Measurements from ENCODE around the gene HMGXB3. TPM values are rescaled to one million over a fixed set of nuclear protein-coding genes. Genes with fewer than 3 reads are reported as not detected.
"Not testable (repeated sequence)": the region's sequence is repeated elsewhere in the genome, so short reads cannot be mapped to it uniquely, and the experiment has no call there.

HMGXB3 gene
- polyA plus RNA-seq, 1 donor from 2014 or later: 15.4 TPM

DNA sequence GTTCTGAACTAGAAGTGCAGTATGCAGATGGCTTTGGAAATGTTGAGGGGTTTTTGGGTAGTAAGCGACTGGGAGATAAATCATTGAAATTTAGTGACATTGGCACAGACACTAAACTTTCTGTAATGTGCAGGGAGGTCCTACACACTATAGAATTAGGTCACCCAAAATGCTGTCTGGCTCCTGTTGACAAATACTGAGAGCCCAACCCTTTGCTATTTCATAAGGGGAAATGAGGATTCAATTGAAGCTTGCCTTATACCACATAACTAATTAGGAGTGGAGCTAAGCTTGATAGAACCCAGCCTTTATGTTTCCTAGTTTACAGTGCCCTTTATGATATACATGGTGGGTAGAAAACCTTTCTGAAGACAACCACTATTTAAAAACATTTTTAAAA is 22.6 kb downstream of the HMGXB3 start:
- no peak overlapping the region for H3K27ac Mint-ChIP-seq
- peaks cover 4% of the 10 kb centered on the region for H3K36me3 Mint-ChIP-seq
- H3K27me3 Mint-ChIP-seq: no peaks in the 10 kb centered on the region
- H3K4me1 Mint-ChIP-seq: peaks cover 0 to 2% (median 2%) of the 10 kb centered on the region in 3 donors
- no peak overlapping the region for H3K4me3 Mint-ChIP-seq
- no peaks in the 10 kb centered on the region for H3K9me3 Mint-ChIP-seq

GRCh38 chr5:150024346-150024984 is 23.9 kb downstream of the HMGXB3 start:
- H3K27me3 Mint-ChIP-seq: no peaks in the 10 kb centered on the region
- H3K36me3 Mint-ChIP-seq: peaks cover 4% of the 10 kb centered on the region
- peaks cover 0 to 2% (median 2%) of the 10 kb centered on the region in 3 donors for H3K4me1 Mint-ChIP-seq
- H3K9me3 Mint-ChIP-seq: no peaks in the 10 kb centered on the region
- H3K27ac Mint-ChIP-seq: no peak overlapping the region
- no peak overlapping the region for H3K4me3 Mint-ChIP-seq

- H3K9me3 Mint-ChIP-seq: no peaks in the 10 kb centered on the region
- no peaks in the 10 kb centered on the region for H3K27me3 Mint-ChIP-seq
- peaks cover 3% of the 10 kb centered on the region for H3K36me3 Mint-ChIP-seq
- no peak overlapping the region for H3K4me3 Mint-ChIP-seq
- no peak overlapping the region for H3K27ac Mint-ChIP-seq
- H3K4me1 Mint-ChIP-seq: peaks cover 0 to 2% (median 0%) of the 10 kb centered on the region in 3 donors
Measured at GRCh38 chr5:150026682-150027172, 26.2 kb downstream of the HMGXB3 start.

- not testable (repeated sequence) for H3K27ac Mint-ChIP-seq, H3K9me3 Mint-ChIP-seq, H3K4me1 Mint-ChIP-seq, H3K27me3 Mint-ChIP-seq, H3K4me3 Mint-ChIP-seq, H3K36me3 Mint-ChIP-seq
Measured at GRCh38 chr5:150028047-150028446, 27.5 kb downstream of the HMGXB3 start.

GRCh38 chr5:150033334-150033733 is 32.8 kb downstream of the HMGXB3 start:
- H3K36me3 Mint-ChIP-seq: peaks cover 12% of the 10 kb centered on the region
- H3K27ac Mint-ChIP-seq: no peak overlapping the region
- no peaks in the 10 kb centered on the region for H3K9me3 Mint-ChIP-seq
- no peaks in the 10 kb centered on the region for H3K27me3 Mint-ChIP-seq
- peaks cover 0 to 7% (median 5%) of the 10 kb centered on the region in 3 donors for H3K4me1 Mint-ChIP-seq
- peak overlapping the region in 1 of 4 donors; percentile 57 for H3K4me3 Mint-ChIP-seq

- H3K27me3 Mint-ChIP-seq: no peaks in the 10 kb centered on the region
- H3K36me3 Mint-ChIP-seq: peaks cover 10% of the 10 kb centered on the region
- no peaks in the 10 kb centered on the region for H3K9me3 Mint-ChIP-seq
- H3K4me1 Mint-ChIP-seq: peaks cover 0 to 7% (median 6%) of the 10 kb centered on the region in 3 donors
- H3K27ac Mint-ChIP-seq: no peak overlapping the region
- no peak overlapping the region for H3K4me3 Mint-ChIP-seq
Measured at GRCh38 chr5:150034662-150035061, 34.1 kb downstream of the HMGXB3 start.

DNA sequence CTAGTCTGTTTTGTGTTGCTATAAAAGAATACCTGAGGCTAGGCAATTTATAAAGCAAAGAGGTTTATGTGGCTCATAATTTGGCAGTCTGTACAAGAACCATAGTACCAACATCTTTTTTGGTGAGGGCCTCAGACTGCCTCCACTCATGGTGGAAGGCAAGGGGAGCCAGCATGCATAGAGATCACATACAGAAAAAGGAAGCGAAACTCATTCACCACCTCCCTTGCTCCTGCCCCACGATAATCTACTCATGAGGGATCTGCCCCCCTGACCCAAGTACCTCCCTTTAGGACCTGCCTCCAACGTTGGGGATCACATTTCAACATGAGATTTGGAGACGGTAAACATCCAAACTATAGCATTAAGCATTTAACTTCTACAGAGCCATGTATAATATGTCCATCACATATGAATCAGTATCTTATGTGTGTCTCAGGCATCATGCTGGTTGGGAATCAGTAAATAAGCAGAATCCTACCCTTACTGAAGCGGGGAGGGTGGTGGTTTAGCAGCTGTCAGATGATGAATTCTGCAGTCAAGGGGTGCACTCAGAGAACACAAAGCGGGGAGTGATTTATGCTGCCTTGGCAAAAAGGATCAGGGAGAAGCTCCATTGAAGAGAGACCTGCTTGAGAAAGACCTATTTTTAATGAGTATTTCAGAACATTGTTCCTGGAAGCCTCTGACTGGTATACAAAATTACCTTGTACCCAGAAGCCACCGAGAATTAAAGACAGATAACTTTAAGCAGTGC is 34.8 kb downstream of the HMGXB3 start:
- peak overlapping the region in 1 of 3 donors; percentile 29 for H3K27ac Mint-ChIP-seq
- H3K9me3 Mint-ChIP-seq: no peaks in the 10 kb centered on the region
- peaks cover 11% of the 10 kb centered on the region for H3K36me3 Mint-ChIP-seq
- H3K4me3 Mint-ChIP-seq: no peak overlapping the region
- peaks cover 0 to 7% (median 6%) of the 10 kb centered on the region in 3 donors for H3K4me1 Mint-ChIP-seq
- H3K27me3 Mint-ChIP-seq: no peaks in the 10 kb centered on the region

- Mint-ChIP-seq H3K9me3 (no peaks in the 10 kb centered on the region), H3K27ac (no peak overlapping the region), H3K36me3 (peaks cover 11% of the 10 kb centered on the region), H3K27me3 (no peaks in the 10 kb centered on the region), H3K4me1 (peaks cover 0 to 7% (median 6%) of the 10 kb centered on the region in 3 donors), H3K4me3 (no peak overlapping the region)
Measured at GRCh38 chr5:150036513-150036912, 36.0 kb downstream of the HMGXB3 start.

DNA sequence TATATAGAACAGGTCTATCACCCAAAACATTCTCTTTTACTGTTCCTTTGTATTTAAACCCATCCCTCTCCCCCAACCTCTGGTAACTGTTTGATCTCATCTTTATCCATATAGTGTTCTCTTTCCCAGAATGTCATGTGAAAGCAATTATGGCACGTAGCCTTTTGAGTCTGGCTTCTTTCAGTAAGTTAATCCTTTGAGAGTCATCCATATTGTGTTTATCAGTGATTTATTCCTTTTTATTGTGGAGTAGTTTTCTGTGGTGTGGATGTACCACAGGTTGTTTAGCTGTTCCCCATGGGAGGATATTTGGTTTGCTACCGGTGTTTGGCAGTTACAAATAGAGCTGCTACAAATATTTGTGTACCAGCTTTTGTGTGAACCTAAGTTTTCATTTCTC is 38.0 kb downstream of the HMGXB3 start:
- Mint-ChIP-seq H3K9me3 (no peaks in the 10 kb centered on the region), H3K36me3 (peaks cover 19% of the 10 kb centered on the region), H3K27ac (peak overlapping the region in 1 of 3 donors; percentile 37), H3K4me3 (no peak overlapping the region), H3K4me1 (peaks cover 0 to 9% (median 8%) of the 10 kb centered on the region in 3 donors), H3K27me3 (no peaks in the 10 kb centered on the region)

GRCh38 chr5:150042459-150042858 is 41.9 kb downstream of the HMGXB3 start:
- no peaks in the 10 kb centered on the region for H3K9me3 Mint-ChIP-seq
- H3K4me1 Mint-ChIP-seq: peaks cover 0 to 5% (median 4%) of the 10 kb centered on the region in 3 donors
- no peak overlapping the region for H3K27ac Mint-ChIP-seq
- no peak overlapping the region for H3K4me3 Mint-ChIP-seq
- H3K27me3 Mint-ChIP-seq: no peaks in the 10 kb centered on the region
- peaks cover 12% of the 10 kb centered on the region for H3K36me3 Mint-ChIP-seq

GRCh38 chr5:150043657-150044328 is 43.3 kb downstream of the HMGXB3 start:
- H3K9me3 Mint-ChIP-seq: no peaks in the 10 kb centered on the region
- H3K4me1 Mint-ChIP-seq: peaks cover 0 to 5% (median 4%) of the 10 kb centered on the region in 3 donors
- H3K4me3 Mint-ChIP-seq: no peak overlapping the region
- no peaks in the 10 kb centered on the region for H3K27me3 Mint-ChIP-seq
- peak overlapping the region in 1 of 3 donors; percentile 83 for H3K27ac Mint-ChIP-seq
- peaks cover 12% of the 10 kb centered on the region for H3K36me3 Mint-ChIP-seq

GRCh38 chr5:150044329-150044681 is 43.8 kb downstream of the HMGXB3 start:
- Mint-ChIP-seq H3K27me3 (no peaks in the 10 kb centered on the region), H3K4me1 (peaks cover 0 to 5% (median 4%) of the 10 kb centered on the region in 3 donors)

DNA sequence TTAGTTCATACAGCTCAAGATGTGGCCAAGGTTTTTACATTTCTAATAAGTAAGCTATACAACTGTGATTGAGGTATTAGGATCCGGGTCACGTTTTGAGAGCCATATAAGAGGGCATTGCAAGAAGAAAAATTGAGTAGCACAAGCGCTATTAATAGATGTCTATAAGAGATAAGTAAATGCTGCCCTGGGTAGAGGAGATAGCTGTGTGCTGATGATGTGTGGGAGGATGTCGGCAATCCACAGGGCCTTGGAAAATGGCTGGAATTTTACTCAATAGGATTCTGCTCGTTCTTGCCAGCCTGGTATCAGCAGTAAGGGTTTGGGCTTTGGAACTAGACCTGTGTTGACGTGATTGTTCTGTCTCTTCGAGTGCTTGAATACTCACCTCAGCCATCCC is 44.2 kb downstream of the HMGXB3 start:
- Mint-ChIP-seq H3K9me3 (no peaks in the 10 kb centered on the region), H3K4me1 (peaks cover 0 to 5% (median 2%) of the 10 kb centered on the region in 3 donors), H3K27ac (peak overlapping the region in 1 of 3 donors; percentile 59), H3K27me3 (no peaks in the 10 kb centered on the region), H3K4me3 (no peak overlapping the region), H3K36me3 (peaks cover 14% of the 10 kb centered on the region)

More at GRCh38 chr5:150044329-150044681, 43.8 kb downstream of the HMGXB3 start:
- Mint-ChIP-seq H3K4me3 (no peak overlapping the region), H3K36me3 (peaks cover 14% of the 10 kb centered on the region), H3K27ac (no peak overlapping the region), H3K9me3 (no peaks in the 10 kb centered on the region)

GRCh38 chr5:150045549-150045948 is 45.0 kb downstream of the HMGXB3 start:
- peaks cover 0 to 5% (median 2%) of the 10 kb centered on the region in 3 donors for H3K4me1 Mint-ChIP-seq
- H3K27me3 Mint-ChIP-seq: no peaks in the 10 kb centered on the region
- no peak overlapping the region for H3K4me3 Mint-ChIP-seq
- peaks cover 14% of the 10 kb centered on the region for H3K36me3 Mint-ChIP-seq
- no peak overlapping the region for H3K27ac Mint-ChIP-seq
- H3K9me3 Mint-ChIP-seq: no peaks in the 10 kb centered on the region

- H3K36me3 Mint-ChIP-seq: peaks cover 14% of the 10 kb centered on the region
Measured at GRCh38 chr5:150046031-150046430, 45.5 kb downstream of the HMGXB3 start.

More at GRCh38 chr5:150046031-150046430, 45.5 kb downstream of the HMGXB3 start:
- Mint-ChIP-seq H3K27me3 (no peaks in the 10 kb centered on the region), H3K9me3 (no peaks in the 10 kb centered on the region), H3K4me1 (peaks cover 0 to 5% (median 2%) of the 10 kb centered on the region in 3 donors), H3K4me3 (no peak overlapping the region), H3K27ac (no peak overlapping the region)
